ENCODE results near the gene PRKCZ. TPM values are rescaled to one million over a fixed set of nuclear protein-coding genes. Genes with fewer than 3 reads are reported as not detected.

PRKCZ gene
- total and polyA plus RNA-seq, 2 donors (not counting 1 experiment from before 2014, with no cell fraction given): 1.6 to 2.0 TPM

DNA sequence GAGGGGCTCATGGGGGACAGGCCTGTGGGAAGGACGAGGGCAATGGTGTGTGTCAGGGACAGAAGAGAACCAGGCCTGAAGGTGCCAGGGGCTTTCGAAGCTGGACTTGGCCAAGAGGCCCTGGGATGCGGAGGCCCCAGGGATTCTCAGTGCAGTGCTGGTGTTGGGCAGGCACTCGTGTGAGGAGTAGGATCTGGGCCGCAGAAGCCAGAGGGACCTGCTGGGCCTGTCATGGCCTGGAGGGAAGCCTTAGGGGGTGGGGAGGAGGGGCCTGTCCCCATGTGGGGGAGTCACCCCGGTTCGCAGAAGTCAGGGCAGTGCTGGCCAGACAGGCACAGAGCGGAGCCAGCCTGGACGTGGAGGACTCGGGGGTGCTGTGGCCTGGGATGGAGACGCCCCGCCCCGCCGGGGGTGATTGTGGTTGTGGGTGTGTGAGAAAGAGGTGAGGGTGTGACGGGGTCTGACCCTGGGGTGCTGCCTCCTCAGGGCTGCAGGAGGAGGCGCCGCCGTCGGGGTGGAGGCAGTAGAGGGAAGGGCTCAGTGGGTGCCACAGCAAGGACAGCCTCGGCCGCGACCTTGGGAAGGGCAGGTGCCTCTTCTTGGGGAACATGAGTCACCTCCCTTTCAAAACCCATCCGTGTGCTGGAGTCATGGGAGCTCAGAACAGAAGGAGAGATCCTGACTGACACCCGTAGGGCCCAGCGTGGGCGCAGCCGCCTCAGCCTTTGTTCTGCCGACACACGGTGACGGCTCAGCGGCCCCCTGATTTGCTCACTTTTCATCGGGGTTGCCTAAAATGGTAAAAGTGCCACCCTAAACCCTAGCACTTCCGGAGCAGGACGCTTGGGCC lies 110.5 kb downstream of the PRKCZ start:
- no peak overlapping the region for H2AFZ ChIP-seq (ENCODE audit: low read length)
- H3K4me1 ChIP-seq (ENCODE audit: control insufficient read depth, extremely low read depth, insufficient read depth, low read length): no peaks in the 10 kb centered on the region
- no peak for DNase-seq (ENCODE audit: low read depth in 2 of 2)
- H3K9ac ChIP-seq (ENCODE audit: insufficient read depth, low read length): no peak overlapping the region
- no peaks in the 10 kb centered on the region for H4K20me1 ChIP-seq (ENCODE audit: control insufficient read depth, extremely low read depth, insufficient read depth, low read length)
- no peaks in the 10 kb centered on the region for H3K9me3 ChIP-seq (ENCODE audit: control insufficient read depth, insufficient read depth, low read depth, low read length)
- no peak overlapping the region for H3K4me3 ChIP-seq (replicated peaks in 1 of 4; ENCODE audit: control extremely low read depth in 1 of 4, insufficient read depth in 1 of 4, low read depth in 3 of 4, low read length in 4 of 4)
- H3K4me2 ChIP-seq (ENCODE audit: extremely low read depth, insufficient read depth, low read length): no peak overlapping the region
- no peak overlapping the region for H3K27ac ChIP-seq (ENCODE audit: insufficient read depth, low read length)
- no peak for TF ChIP-seq EZH2 (IDR thresholded peaks at IDR 0.05; ENCODE audit: low read length, missing control alignments)
- TF ChIP-seq, protein P1, sequence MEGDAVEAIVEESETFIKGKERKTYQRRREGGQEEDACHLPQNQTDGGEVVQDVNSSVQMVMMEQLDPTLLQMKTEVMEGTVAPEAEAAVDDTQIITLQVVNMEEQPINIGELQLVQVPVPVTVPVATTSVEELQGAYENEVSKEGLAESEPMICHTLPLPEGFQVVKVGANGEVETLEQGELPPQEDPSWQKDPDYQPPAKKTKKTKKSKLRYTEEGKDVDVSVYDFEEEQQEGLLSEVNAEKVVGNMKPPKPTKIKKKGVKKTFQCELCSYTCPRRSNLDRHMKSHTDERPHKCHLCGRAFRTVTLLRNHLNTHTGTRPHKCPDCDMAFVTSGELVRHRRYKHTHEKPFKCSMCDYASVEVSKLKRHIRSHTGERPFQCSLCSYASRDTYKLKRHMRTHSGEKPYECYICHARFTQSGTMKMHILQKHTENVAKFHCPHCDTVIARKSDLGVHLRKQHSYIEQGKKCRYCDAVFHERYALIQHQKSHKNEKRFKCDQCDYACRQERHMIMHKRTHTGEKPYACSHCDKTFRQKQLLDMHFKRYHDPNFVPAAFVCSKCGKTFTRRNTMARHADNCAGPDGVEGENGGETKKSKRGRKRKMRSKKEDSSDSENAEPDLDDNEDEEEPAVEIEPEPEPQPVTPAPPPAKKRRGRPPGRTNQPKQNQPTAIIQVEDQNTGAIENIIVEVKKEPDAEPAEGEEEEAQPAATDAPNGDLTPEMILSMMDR (conservative IDR thresholded peaks at IDR 0.05 in 1 of 2, IDR thresholded peaks at IDR 0.05 in 1 of 2; ENCODE audit: low read depth in 1 of 2, low read length in 2 of 2): no peak
- no peaks in the 10 kb centered on the region for H3K36me3 ChIP-seq (ENCODE audit: control insufficient read depth, insufficient read depth, low read length)
- H3K27me3 ChIP-seq (ENCODE audit: control insufficient read depth, insufficient read depth, low read length): no peaks in the 10 kb centered on the region
- no peaks in the 10 kb centered on the region for H3K79me2 ChIP-seq (ENCODE audit: control insufficient read depth, insufficient read depth, low read length)

GRCh38 chr1:2163205-2163604 lies 113.0 kb downstream of the PRKCZ start:
- Histone ChIP-seq H3K27me3 (ENCODE audit: control insufficient read depth, insufficient read depth, low read length) (no peaks in the 10 kb centered on the region), H4K20me1 (ENCODE audit: control insufficient read depth, extremely low read depth, insufficient read depth, low read length) (no peaks in the 10 kb centered on the region), H3K36me3 (ENCODE audit: control insufficient read depth, insufficient read depth, low read length) (no peaks in the 10 kb centered on the region), H3K9me3 (ENCODE audit: control insufficient read depth, insufficient read depth, low read depth, low read length) (no peaks in the 10 kb centered on the region), H3K79me2 (ENCODE audit: control insufficient read depth, insufficient read depth, low read length) (no peaks in the 10 kb centered on the region), H2AFZ (ENCODE audit: low read length) (no peak overlapping the region), H3K9ac (ENCODE audit: insufficient read depth, low read length) (no peak overlapping the region), H3K4me1 (ENCODE audit: control insufficient read depth, extremely low read depth, insufficient read depth, low read length) (no peaks in the 10 kb centered on the region), H3K4me2 (ENCODE audit: extremely low read depth, insufficient read depth, low read length) (no peak overlapping the region), H3K27ac (ENCODE audit: insufficient read depth, low read length) (no peak overlapping the region), H3K4me3 (replicated peaks in 1 of 4; ENCODE audit: control extremely low read depth in 1 of 4, insufficient read depth in 1 of 4, low read depth in 3 of 4, low read length in 4 of 4) (no peak overlapping the region)
- TF ChIP-seq, protein P1 (conservative IDR thresholded peaks at IDR 0.05 in 1 of 2, IDR thresholded peaks at IDR 0.05 in 1 of 2; ENCODE audit: low read depth in 1 of 2, low read length in 2 of 2): peak in 1 of 2 donors; percentile 5
- TF ChIP-seq EZH2 (IDR thresholded peaks at IDR 0.05; ENCODE audit: low read length, missing control alignments): no peak
- peak in 1 of 2 donors; percentile 6 for DNase-seq (ENCODE audit: low read depth in 2 of 2)

- Histone ChIP-seq H2AFZ (ENCODE audit: low read length) (no peak overlapping the region), H4K20me1 (ENCODE audit: control insufficient read depth, extremely low read depth, insufficient read depth, low read length) (no peaks in the 10 kb centered on the region), H3K4me3 (replicated peaks in 1 of 4; ENCODE audit: control extremely low read depth in 1 of 4, insufficient read depth in 1 of 4, low read depth in 3 of 4, low read length in 4 of 4) (no peak overlapping the region), H3K4me1 (ENCODE audit: control insufficient read depth, extremely low read depth, insufficient read depth, low read length) (no peaks in the 10 kb centered on the region), H3K9ac (ENCODE audit: insufficient read depth, low read length) (no peak overlapping the region), H3K4me2 (ENCODE audit: extremely low read depth, insufficient read depth, low read length) (no peak overlapping the region), H3K27me3 (ENCODE audit: control insufficient read depth, insufficient read depth, low read length) (no peaks in the 10 kb centered on the region), H3K36me3 (ENCODE audit: control insufficient read depth, insufficient read depth, low read length) (no peaks in the 10 kb centered on the region), H3K9me3 (ENCODE audit: control insufficient read depth, insufficient read depth, low read depth, low read length) (no peaks in the 10 kb centered on the region), H3K27ac (ENCODE audit: insufficient read depth, low read length) (no peak overlapping the region), H3K79me2 (ENCODE audit: control insufficient read depth, insufficient read depth, low read length) (no peaks in the 10 kb centered on the region)
- DNase-seq (ENCODE audit: low read depth in 2 of 2): no peak
- TF ChIP-seq EZH2 (IDR thresholded peaks at IDR 0.05; ENCODE audit: low read length, missing control alignments): no peak
- TF ChIP-seq, protein P1 (conservative IDR thresholded peaks at IDR 0.05 in 1 of 2, IDR thresholded peaks at IDR 0.05 in 1 of 2; ENCODE audit: low read depth in 1 of 2, low read length in 2 of 2): no peak
Measured at GRCh38 chr1:2165646-2166045, 115.4 kb downstream of the PRKCZ start.
